GM23338 (cell line): ENCODE results near the gene L2HGDH. TPM values are rescaled to one million over a fixed set of nuclear protein-coding genes. Genes with fewer than 3 reads are reported as not detected.

ENCODE experiments used
- ATAC-seq: fragments of 200-7000 bp; cut with Tn5 transposase; 3 replicates; pipeline ENCODE4 v1.9.1; 2020
- DNase-seq: peaks from one replicate; pipeline ENCODE4 v3.0.0-alpha.2; 2015; ENCODE audit warnings: low spot score
- H2AFZ ChIP-seq: fragments of 200-600 bp; sonication (generic); 2 replicates; pipeline ENCODE4 v1.8.0; 2016; ENCODE audit warnings: antibody characterized with exemption, mild to moderate bottlenecking, moderate library complexity
- H3F3A ChIP-seq: fragments of 200-600 bp; sonication (generic); replicated peaks from 2 replicates; pipeline ENCODE4 v1.8.0; 2017; ENCODE audit warnings: antibody characterized with exemption, mixed run types, low read depth
- H3K27ac ChIP-seq: fragments of 200-600 bp; sonication (generic); 2 replicates; pipeline ENCODE4 v1.6.1; 2016; ENCODE audit warnings: low read depth
- H3K27me3 ChIP-seq: fragments of 200-600 bp; sonication (generic); 2 replicates; pipeline ENCODE4 v1.8.0; 2016; ENCODE audit warnings: mild to moderate bottlenecking, mixed run types, moderate library complexity; ENCODE audit not compliant: insufficient read depth
- H3K36me3 ChIP-seq: fragments of 200-600 bp; sonication (generic); 2 replicates; pipeline ENCODE4 v1.8.0; 2016; ENCODE audit warnings: mild to moderate bottlenecking; ENCODE audit not compliant: insufficient read depth
- H3K4me1 ChIP-seq: fragments of 200-600 bp; sonication (generic); 2 replicates; pipeline ENCODE4 v1.8.0; 2016; ENCODE audit warnings: mild to moderate bottlenecking, moderate library complexity; ENCODE audit not compliant: insufficient read depth
- H3K4me2 ChIP-seq: fragments of 200-600 bp; sonication (generic); 2 replicates; pipeline ENCODE4 v1.7.1; 2017; ENCODE audit warnings: mixed run types
- H3K4me3 ChIP-seq: fragments of 200-600 bp; sonication (generic); 2 replicates; pipeline ENCODE4 v1.6.1; 2016; ENCODE audit warnings: mixed run types
- H3K79me2 ChIP-seq: fragments of 200-600 bp; sonication (generic); replicated peaks from 2 replicates; pipeline ENCODE4 v1.8.0; 2017; ENCODE audit warnings: mild to moderate bottlenecking; ENCODE audit not compliant: insufficient read depth
- H3K9me2 ChIP-seq: fragments of 200-600 bp; sonication (generic); 2 replicates; pipeline ENCODE4 v1.8.0; 2017; ENCODE audit not compliant: insufficient read depth
- H4K20me1 ChIP-seq: fragments of 200-600 bp; sonication (generic); replicated peaks from 2 replicates; pipeline ENCODE4 v1.8.0; 2017; ENCODE audit warnings: mild to moderate bottlenecking; ENCODE audit not compliant: insufficient read depth
- H3K27ac Mint-ChIP-seq: 2 replicates; pipeline ENCODE4 v1.8.0; 2020; ENCODE audit warnings: inconsistent platforms, mild to moderate bottlenecking, moderate library complexity, mixed read lengths
- H3K27me3 Mint-ChIP-seq: 3 replicates; pipeline ENCODE4 v1.8.0; 2022; ENCODE audit warnings: low read depth, mild to moderate bottlenecking, moderate library complexity, mixed read lengths, inconsistent platforms; ENCODE audit not compliant: insufficient read depth, poor library complexity
- H3K36me3 Mint-ChIP-seq: 3 replicates; pipeline ENCODE4 v1.8.0; 2021; ENCODE audit warnings: low read depth, mild to moderate bottlenecking, inconsistent platforms, moderate library complexity, mixed read lengths
- H3K4me1 Mint-ChIP-seq: 3 replicates; pipeline ENCODE4 v1.8.0; 2020; ENCODE audit warnings: mild to moderate bottlenecking, inconsistent platforms, mixed read lengths
- H3K4me3 Mint-ChIP-seq: 3 replicates; pipeline ENCODE4 v1.8.0; 2021; ENCODE audit warnings: moderate library complexity, mild to moderate bottlenecking, inconsistent platforms, mixed read lengths
- H3K9me3 Mint-ChIP-seq: 3 replicates; pipeline ENCODE4 v1.8.0; 2020; ENCODE audit warnings: moderate library complexity, mild to moderate bottlenecking, inconsistent platforms, mixed read lengths
- CTCF ChIP-seq, 2 experiments: fragments of 200-600 bp in 1 of 2; sonication (generic) in 1 of 2; conservative IDR thresholded peaks; 2 replicates each; pipeline versions ENCODE4 v1.5.1 to v1.6.1; 2016 to 2017; ENCODE audit warnings: antibody characterized with exemption in 2 of 2, low read depth in 2 of 2, mild to moderate bottlenecking in 2 of 2, moderate library complexity in 1 of 2
- ETS1 ChIP-seq: IDR thresholded peaks from 2 replicates; pipeline ENCODE4 v1.6.1; 2016; ENCODE audit warnings: antibody characterized with exemption
- EZH2 ChIP-seq: fragments of 200-600 bp; sonication (generic); IDR thresholded peaks from one replicate; pipeline ENCODE4 v1.8.0; 2017; ENCODE audit warnings: antibody characterized with exemption, mild to moderate bottlenecking, low read depth; ENCODE audit not compliant: unreplicated experiment
- EZH2phosphoT487 ChIP-seq: fragments of 200-600 bp; sonication (generic); IDR thresholded peaks from one replicate; pipeline ENCODE4 v1.8.1; 2018; ENCODE audit warnings: antibody characterized with exemption; ENCODE audit not compliant: unreplicated experiment
- JUNB ChIP-seq: IDR thresholded peaks from one replicate; pipeline ENCODE4 v1.6.1; 2016; ENCODE audit warnings: antibody characterized with exemption; ENCODE audit not compliant: unreplicated experiment
- STAT1 ChIP-seq: IDR thresholded peaks from one replicate; pipeline ENCODE4 v1.6.1; 2016; ENCODE audit warnings: antibody characterized with exemption; ENCODE audit not compliant: unreplicated experiment
- ZNF462 ChIP-seq: fragments of 250-450 bp; sonication (Bioruptor Pico); IDR thresholded peaks from 2 replicates; pipeline ENCODE4 v1.5.0; 2020; ENCODE audit warnings: mild to moderate bottlenecking, moderate library complexity
- polyA plus RNA-seq: library from polyadenylated mRNA; unstranded; fragments of >200 nt; fragmentation: Nextera tagmentation; extraction: Ambion mirVana; gene quantifications from 2 replicates; pipeline ENCODE4 v1.2.1, GENCODE V29; 2016
- total RNA-seq: library from RNA; depleted of rRNA; stranded (reverse); fragments of >200 nt; shearing (Covaris generic); gene quantifications from 2 replicates; pipeline ENCODE4 v1.2.3, GENCODE V29; 2014

Gene L2HGDH
- total and polyA plus RNA-seq, 2 experiments from 2014 or later: 13.5 to 28.5 TPM

GRCh38 chr14:50343434-50343833, 31.4 kb upstream of the L2HGDH start (continued):
- TF ChIP-seq EZH2: no peak
- TF ChIP-seq ZNF462 (CRISPR knock-in tag): no peak
- TF ChIP-seq JUNB: no peak
- TF ChIP-seq EZH2phosphoT487: no peak
- no peak for TF ChIP-seq STAT1

GRCh38 chr14:50342221-50343078, 30.4 kb upstream of the L2HGDH start:
- DNase-seq (peak; percentile 68), ATAC-seq (peak; percentile 85)
- Histone ChIP-seq H3F3A (no peaks in the 10 kb centered on the region), H3K4me3 (no peak overlapping the region), H3K4me1 (no peaks in the 10 kb centered on the region; the same call in none of the 2 replicates), H3K79me2 (no peaks in the 10 kb centered on the region), H3K36me3 (no peaks in the 10 kb centered on the region), H2AFZ (no peak overlapping the region), H3K9me2 (no peaks in the 10 kb centered on the region), H3K27ac (no peak overlapping the region; the same call in 1 of the 2 replicates), H3K4me2 (no peak overlapping the region), H3K27me3 (no peaks in the 10 kb centered on the region), H4K20me1 (no peaks in the 10 kb centered on the region)
- no peak overlapping the region; the same call in 2 of the 3 replicates for H3K4me3 Mint-ChIP-seq
- H3K27me3 Mint-ChIP-seq: no peaks in the 10 kb centered on the region
- H3K36me3 Mint-ChIP-seq: no peaks in the 10 kb centered on the region
- TF ChIP-seq CTCF (conservative IDR thresholded peaks at IDR 0.05; ENCODE audit: low read depth in 2 of 2) (peak; percentile 26 to 70; a peak in 3 of 4 replicates), EZH2 (no peak), ETS1 (no peak), STAT1 (no peak)
- peaks cover 26% of the 10 kb centered on the region for H3K4me1 Mint-ChIP-seq
- no peaks in the 10 kb centered on the region for H3K9me3 Mint-ChIP-seq
- peak overlapping the region; percentile 7; the same call in 1 of the 2 replicates for H3K27ac Mint-ChIP-seq
